GM23248 (cell line): ENCODE results near the gene NOG. TPM values are rescaled to one million over a fixed set of nuclear protein-coding genes. Genes with fewer than 3 reads are reported as not detected.
A peak's percentile ranks its signal among the peaks of the same experiment; 100 is the strongest.

Experiments
- DNase-seq: peaks from one replicate; pipeline ENCODE4 v3.0.0-alpha.2; 2015
- H2AFZ ChIP-seq: fragments of 200-600 bp; sonication (generic); 2 replicates; pipeline ENCODE4 v1.6.1; 2016; ENCODE audit warnings: antibody characterized with exemption
- H3F3A ChIP-seq: fragments of 200-600 bp; sonication (generic); 2 replicates; pipeline ENCODE4 v1.6.1; 2016; ENCODE audit warnings: mild to moderate bottlenecking, antibody characterized with exemption, mixed run types; ENCODE audit not compliant: insufficient read depth
- H3K27ac ChIP-seq: fragments of 200-600 bp; sonication (generic); 2 replicates; pipeline ENCODE4 v1.5.1; 2016; ENCODE audit warnings: mild to moderate bottlenecking
- H3K27me3 ChIP-seq: fragments of 200-600 bp; sonication (generic); replicated peaks from 2 replicates; pipeline ENCODE4 v1.6.1; 2016; ENCODE audit warnings: mild to moderate bottlenecking; ENCODE audit not compliant: insufficient read depth
- H3K36me3 ChIP-seq: fragments of 200-600 bp; sonication (generic); 2 replicates; pipeline ENCODE4 v1.6.1; 2016; ENCODE audit warnings: low read depth, mild to moderate bottlenecking
- H3K4me1 ChIP-seq: fragments of 200-600 bp; sonication (generic); 2 replicates; pipeline ENCODE4 v1.6.1; 2016; ENCODE audit warnings: mild to moderate bottlenecking; ENCODE audit not compliant: insufficient read depth
- H3K4me2 ChIP-seq: fragments of 200-600 bp; sonication (generic); one replicate; pipeline ENCODE4 v1.6.1; 2016; ENCODE audit warnings: mild to moderate bottlenecking; ENCODE audit not compliant: unreplicated experiment
- H3K4me3 ChIP-seq: fragments of 200-600 bp; sonication (generic); 2 replicates; pipeline ENCODE4 v1.5.1; 2016; ENCODE audit warnings: mild to moderate bottlenecking
- H3K79me2 ChIP-seq: fragments of 200-600 bp; sonication (generic); 2 replicates; pipeline ENCODE4 v1.6.1; 2016; ENCODE audit warnings: mild to moderate bottlenecking; ENCODE audit not compliant: insufficient read depth
- H3K9ac ChIP-seq: fragments of 200-600 bp; sonication (generic); 2 replicates; pipeline ENCODE4 v1.6.1; 2016; ENCODE audit warnings: mild to moderate bottlenecking
- H3K9me2 ChIP-seq: fragments of 200-600 bp; sonication (generic); 2 replicates; pipeline ENCODE4 v1.6.1; 2016; ENCODE audit warnings: mixed run types, mild to moderate bottlenecking, moderate library complexity; ENCODE audit not compliant: insufficient read depth
- H3K9me3 ChIP-seq: fragments of 200-600 bp; sonication (generic); one replicate; pipeline ENCODE4 v1.6.1; 2017; ENCODE audit warnings: low read depth
- H4K20me1 ChIP-seq: fragments of 200-600 bp; sonication (generic); 2 replicates; pipeline ENCODE4 v1.6.0; 2016; ENCODE audit not compliant: insufficient read depth
- EZH2 ChIP-seq: fragments of 200-600 bp; sonication (generic); IDR thresholded peaks from 2 replicates; pipeline ENCODE4 v1.6.1; 2018; ENCODE audit warnings: antibody characterized with exemption, mild to moderate bottlenecking; ENCODE audit not compliant: insufficient read depth, poor library complexity, severe bottlenecking
- EZH2phosphoT487 ChIP-seq: fragments of 200-600 bp; sonication (generic); IDR thresholded peaks from 2 replicates; pipeline ENCODE4 v1.6.1; 2018; ENCODE audit warnings: antibody characterized with exemption, moderate library complexity, mild to moderate bottlenecking, low read depth; ENCODE audit not compliant: insufficient read depth
- whole genome bisulfite sequencing, 2 experiments: methylation state at CpG; one replicate each; pipeline ENCODE4 v1.1.6; 2015 to 2017; ENCODE audit warnings: low lambda C conversion rate in 2 of 2, low coverage in 1 of 2; ENCODE audit errors: missing lambda C conversion rate in 2 of 2; 5-methylcytosine and 5-hydroxymethylcytosine counted together
- in situ Hi-C: fragments of 300-500 bp; cut with MboI; formaldehyde crosslinking; loops from 2 replicates; pipeline ENCODE4 v1.15.0; 2020
- polyA plus RNA-seq: library from polyadenylated mRNA; unstranded; fragments of >200 nt; fragmentation: Nextera tagmentation; extraction: Ambion mirVana; gene quantifications from 2 replicates; pipeline ENCODE4 v1.2.1, GENCODE V29; 2016
- total RNA-seq: library from RNA; depleted of rRNA; stranded (reverse); fragments of >200 nt; shearing (Covaris generic); gene quantifications from 2 replicates; pipeline ENCODE4 v1.2.3, GENCODE V29; 2014

Gene NOG
- total and polyA plus RNA-seq, 2 experiments from 2014 or later, result 4.4 to 6.7 TPM

DNA sequence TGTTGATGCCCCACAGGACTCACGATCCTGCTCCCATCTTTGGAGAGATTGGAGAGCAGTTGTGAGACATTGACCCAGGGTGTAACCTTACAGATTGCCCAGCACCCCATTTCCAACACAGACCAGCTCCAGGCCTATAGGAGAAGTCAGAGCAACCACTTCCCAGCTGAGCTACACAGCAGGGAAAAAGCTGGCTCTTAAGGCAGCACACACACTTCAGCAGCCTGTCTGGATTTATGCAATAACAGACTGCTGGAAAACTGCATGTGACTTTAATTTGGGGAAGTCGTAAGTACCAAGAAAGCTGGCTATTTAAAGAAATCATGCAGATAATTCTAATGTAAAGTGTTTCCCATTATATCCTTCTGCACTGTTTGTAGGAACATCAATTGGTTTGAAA is 30.8 kb downstream of the NOG start:
- Histone ChIP-seq H3K27ac (no peak overlapping the region), H3F3A (no peaks in the 10 kb centered on the region), H3K9me3 (no peaks in the 10 kb centered on the region), H3K27me3 (0 out of 2 replicates have a peak, but pooled peaks cover 13% of the 10 kb centered on the region), H3K9ac (no peak overlapping the region), H4K20me1 (no peaks in the 10 kb centered on the region), H3K4me1 (no peaks in the 10 kb centered on the region), H2AFZ (no peak overlapping the region), H3K9me2 (no peaks in the 10 kb centered on the region), H3K4me3 (no peak overlapping the region), H3K4me2 (no peak overlapping the region), H3K79me2 (no peaks in the 10 kb centered on the region), H3K36me3 (no peaks in the 10 kb centered on the region)
- 59 to 63% methylated on average over 2 of the region's 2 CpGs for WGBS, 2 experiments
- TF ChIP-seq EZH2phosphoT487 (no peak), EZH2 (no peak)
- no peak for DNase-seq
- in situ Hi-C loops, result no loop called here

GRCh38 chr17:56624912-56625311 is 31.4 kb downstream of the NOG start:
- Histone ChIP-seq H3K4me2 (no peak overlapping the region), H3K9me2 (no peaks in the 10 kb centered on the region), H3K36me3 (no peaks in the 10 kb centered on the region), H3K79me2 (no peaks in the 10 kb centered on the region), H2AFZ (no peak overlapping the region), H3K9ac (no peak overlapping the region), H3F3A (no peaks in the 10 kb centered on the region), H3K9me3 (no peaks in the 10 kb centered on the region), H3K4me1 (no peaks in the 10 kb centered on the region), H4K20me1 (no peaks in the 10 kb centered on the region), H3K4me3 (no peak overlapping the region), H3K27ac (no peak overlapping the region), H3K27me3 (0 out of 2 replicates have a peak, but pooled peaks cover 13% of the 10 kb centered on the region)
- in situ Hi-C loops, result no loop called here
- no peak for TF ChIP-seq EZH2phosphoT487
- no peak for TF ChIP-seq EZH2
- no peak for DNase-seq
- whole genome bisulfite sequencing, 2 experiments, result 79 to 80% methylated on average over 4 of the region's 4 CpGs

- no peak overlapping the region for H3K27ac ChIP-seq
- 2 to 3% methylated on average over 7 of the region's 7 CpGs for WGBS, 2 experiments
- no peak overlapping the region for H3K9ac ChIP-seq
- in situ Hi-C loops, result no loop called here
- H3K9me3 ChIP-seq, result no peaks in the 10 kb centered on the region
- no peaks in the 10 kb centered on the region for H4K20me1 ChIP-seq
- TF ChIP-seq EZH2phosphoT487 (no peak), EZH2 (no peak)
- no peaks in the 10 kb centered on the region for H3F3A ChIP-seq
- H3K4me1 ChIP-seq, result no peaks in the 10 kb centered on the region
- no peak overlapping the region for H3K4me2 ChIP-seq
- no peak overlapping the region for H2AFZ ChIP-seq
- H3K9me2 ChIP-seq, result no peaks in the 10 kb centered on the region
- H3K36me3 ChIP-seq, result no peaks in the 10 kb centered on the region
- no peak overlapping the region for H3K4me3 ChIP-seq
- no peaks in the 10 kb centered on the region for H3K79me2 ChIP-seq
- 0 out of 2 replicates have a peak, but pooled peaks cover 13% of the 10 kb centered on the region for H3K27me3 ChIP-seq
- peak; percentile 59 for DNase-seq
Observed at GRCh38 chr17:56629531-56630075, 36.1 kb downstream of the NOG start.

DNA sequence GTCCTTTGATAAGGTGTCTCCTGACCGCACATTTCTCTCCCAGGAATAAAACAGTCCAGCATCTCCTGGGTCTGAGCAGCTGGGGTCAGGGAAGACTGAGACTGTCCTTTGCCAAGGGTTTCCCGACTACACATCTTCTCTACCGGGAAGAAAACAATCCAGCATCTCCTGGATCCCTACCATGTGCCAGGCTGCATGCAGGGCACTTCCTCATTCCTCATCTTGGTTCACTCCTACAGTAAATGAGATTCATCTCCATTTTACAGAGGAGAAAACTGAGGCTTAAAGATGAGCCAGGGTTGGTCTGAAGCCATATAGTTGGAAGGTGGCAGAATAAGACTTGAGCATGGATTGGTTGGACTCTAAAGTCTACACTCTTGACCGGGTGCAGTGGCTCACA is 36.7 kb downstream of the NOG start:
- Histone ChIP-seq H3K27me3 (0 out of 2 replicates have a peak, but pooled peaks cover 13% of the 10 kb centered on the region), H3K9me3 (no peaks in the 10 kb centered on the region), H3K9ac (no peak overlapping the region), H3K27ac (no peak overlapping the region), H3K9me2 (no peaks in the 10 kb centered on the region), H3K79me2 (no peaks in the 10 kb centered on the region), H4K20me1 (no peaks in the 10 kb centered on the region), H3K4me2 (no peak overlapping the region), H3K4me3 (no peak overlapping the region), H3K4me1 (no peaks in the 10 kb centered on the region), H2AFZ (no peak overlapping the region), H3F3A (no peaks in the 10 kb centered on the region), H3K36me3 (no peaks in the 10 kb centered on the region)
- no peak for DNase-seq
- WGBS, 2 experiments, result 58 to 59% methylated on average over 4 of the region's 4 CpGs
- no peak for TF ChIP-seq EZH2
- no peak for TF ChIP-seq EZH2phosphoT487
- in situ Hi-C loops, result no loop called here
